HEK293 (cell line): ENCODE measurements around the gene THBS3.

ENCODE experiments used
- BCL11A ChIP-seq: fragments of 450-650 bp; formaldehyde crosslinking; IDR thresholded peaks from 2 replicates; pipeline ENCODE4 v1.5.1; 2016; ENCODE audit warnings: low read depth, missing biosample characterization, missing genetic modification characterization
- TF ChIP-seq, protein P1 (sequence below): fragments of 450-650 bp; formaldehyde crosslinking; IDR thresholded peaks from 2 replicates; pipeline ENCODE4 v1.5.1; 2016; ENCODE audit warnings: missing biosample characterization, missing genetic modification characterization

DNA sequence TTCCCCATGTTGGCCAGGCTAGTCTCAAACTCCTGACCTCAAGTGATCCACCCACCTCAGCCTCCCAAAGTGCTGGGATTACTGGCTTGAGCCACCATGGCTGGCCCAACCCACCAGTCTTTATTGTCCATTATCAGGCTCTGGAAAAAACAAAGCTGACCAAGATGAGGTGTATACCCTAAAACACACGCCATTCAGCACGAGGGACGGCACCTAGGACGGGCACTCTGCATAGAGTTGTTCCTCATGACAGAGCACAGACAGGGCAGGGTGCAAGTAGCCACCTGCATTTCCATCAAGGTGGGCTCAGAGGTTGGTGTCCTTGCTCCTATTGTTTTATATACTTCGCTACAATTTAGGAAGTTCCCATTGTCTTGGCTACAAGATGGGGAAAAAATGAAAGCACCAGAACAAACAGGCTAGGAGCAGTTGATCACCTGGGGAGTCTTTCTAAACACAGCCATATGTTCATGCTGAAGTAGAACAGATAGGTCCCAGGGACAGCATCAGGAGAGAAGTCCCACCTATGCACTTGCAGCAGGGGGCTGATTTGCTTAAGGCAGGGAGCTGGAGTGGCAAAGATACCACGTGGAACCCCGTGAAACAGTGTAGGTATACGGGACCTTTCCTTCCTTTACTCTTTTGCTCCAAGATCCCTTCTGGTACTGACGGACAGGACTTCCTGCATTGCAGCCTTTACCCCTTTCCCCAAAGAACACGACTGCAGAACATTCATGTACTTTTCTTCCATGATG is 39.1 kb downstream of the THBS3 start:
- TF ChIP-seq, protein P1, sequence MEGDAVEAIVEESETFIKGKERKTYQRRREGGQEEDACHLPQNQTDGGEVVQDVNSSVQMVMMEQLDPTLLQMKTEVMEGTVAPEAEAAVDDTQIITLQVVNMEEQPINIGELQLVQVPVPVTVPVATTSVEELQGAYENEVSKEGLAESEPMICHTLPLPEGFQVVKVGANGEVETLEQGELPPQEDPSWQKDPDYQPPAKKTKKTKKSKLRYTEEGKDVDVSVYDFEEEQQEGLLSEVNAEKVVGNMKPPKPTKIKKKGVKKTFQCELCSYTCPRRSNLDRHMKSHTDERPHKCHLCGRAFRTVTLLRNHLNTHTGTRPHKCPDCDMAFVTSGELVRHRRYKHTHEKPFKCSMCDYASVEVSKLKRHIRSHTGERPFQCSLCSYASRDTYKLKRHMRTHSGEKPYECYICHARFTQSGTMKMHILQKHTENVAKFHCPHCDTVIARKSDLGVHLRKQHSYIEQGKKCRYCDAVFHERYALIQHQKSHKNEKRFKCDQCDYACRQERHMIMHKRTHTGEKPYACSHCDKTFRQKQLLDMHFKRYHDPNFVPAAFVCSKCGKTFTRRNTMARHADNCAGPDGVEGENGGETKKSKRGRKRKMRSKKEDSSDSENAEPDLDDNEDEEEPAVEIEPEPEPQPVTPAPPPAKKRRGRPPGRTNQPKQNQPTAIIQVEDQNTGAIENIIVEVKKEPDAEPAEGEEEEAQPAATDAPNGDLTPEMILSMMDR (tag by site-specific recombination), result no peak
- no peak for TF ChIP-seq BCL11A (tag by site-specific recombination)
